ENCODE results near the gene PTK7. TPM values are rescaled to one million over a fixed set of nuclear protein-coding genes. Genes with fewer than 3 reads are reported as not detected.

The PTK7 gene
- total and polyA plus RNA-seq, 2 experiments from 2014 or later, result 46.1 to 147 TPM

DNA sequence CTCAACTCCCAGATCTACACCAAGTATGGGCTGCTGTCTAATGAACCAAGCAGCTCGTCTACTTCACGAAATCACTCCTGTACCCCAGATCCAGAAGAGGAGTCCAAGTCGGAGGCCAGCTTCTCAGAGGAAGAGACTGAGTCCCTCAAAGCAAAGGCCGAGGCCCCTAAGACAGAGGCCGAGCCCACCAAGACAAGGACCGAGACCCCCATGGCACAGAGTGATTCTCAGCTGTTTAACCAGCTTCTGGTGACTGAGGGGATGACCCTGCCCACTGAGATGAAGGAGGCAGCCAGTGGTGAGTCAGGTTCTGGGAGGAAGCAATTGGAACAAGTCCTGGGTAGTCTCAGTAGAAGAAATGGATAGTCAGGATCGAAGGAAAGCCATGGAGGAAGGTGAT is 111.7 kb downstream of the PTK7 start:
- DNase-seq (ENCODE audit: low spot score), result no peak
- no peak overlapping the region for H3K4me3 Mint-ChIP-seq
- no peak overlapping the region for H2AFZ ChIP-seq
- H3K27ac Mint-ChIP-seq, result no peak overlapping the region
- TF ChIP-seq, protein P1, sequence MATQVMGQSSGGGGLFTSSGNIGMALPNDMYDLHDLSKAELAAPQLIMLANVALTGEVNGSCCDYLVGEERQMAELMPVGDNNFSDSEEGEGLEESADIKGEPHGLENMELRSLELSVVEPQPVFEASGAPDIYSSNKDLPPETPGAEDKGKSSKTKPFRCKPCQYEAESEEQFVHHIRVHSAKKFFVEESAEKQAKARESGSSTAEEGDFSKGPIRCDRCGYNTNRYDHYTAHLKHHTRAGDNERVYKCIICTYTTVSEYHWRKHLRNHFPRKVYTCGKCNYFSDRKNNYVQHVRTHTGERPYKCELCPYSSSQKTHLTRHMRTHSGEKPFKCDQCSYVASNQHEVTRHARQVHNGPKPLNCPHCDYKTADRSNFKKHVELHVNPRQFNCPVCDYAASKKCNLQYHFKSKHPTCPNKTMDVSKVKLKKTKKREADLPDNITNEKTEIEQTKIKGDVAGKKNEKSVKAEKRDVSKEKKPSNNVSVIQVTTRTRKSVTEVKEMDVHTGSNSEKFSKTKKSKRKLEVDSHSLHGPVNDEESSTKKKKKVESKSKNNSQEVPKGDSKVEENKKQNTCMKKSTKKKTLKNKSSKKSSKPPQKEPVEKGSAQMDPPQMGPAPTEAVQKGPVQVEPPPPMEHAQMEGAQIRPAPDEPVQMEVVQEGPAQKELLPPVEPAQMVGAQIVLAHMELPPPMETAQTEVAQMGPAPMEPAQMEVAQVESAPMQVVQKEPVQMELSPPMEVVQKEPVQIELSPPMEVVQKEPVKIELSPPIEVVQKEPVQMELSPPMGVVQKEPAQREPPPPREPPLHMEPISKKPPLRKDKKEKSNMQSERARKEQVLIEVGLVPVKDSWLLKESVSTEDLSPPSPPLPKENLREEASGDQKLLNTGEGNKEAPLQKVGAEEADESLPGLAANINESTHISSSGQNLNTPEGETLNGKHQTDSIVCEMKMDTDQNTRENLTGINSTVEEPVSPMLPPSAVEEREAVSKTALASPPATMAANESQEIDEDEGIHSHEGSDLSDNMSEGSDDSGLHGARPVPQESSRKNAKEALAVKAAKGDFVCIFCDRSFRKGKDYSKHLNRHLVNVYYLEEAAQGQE (IDR thresholded peaks at IDR 0.05; ENCODE audit: unreplicated experiment), result no peak
- TF ChIP-seq, protein P2, sequence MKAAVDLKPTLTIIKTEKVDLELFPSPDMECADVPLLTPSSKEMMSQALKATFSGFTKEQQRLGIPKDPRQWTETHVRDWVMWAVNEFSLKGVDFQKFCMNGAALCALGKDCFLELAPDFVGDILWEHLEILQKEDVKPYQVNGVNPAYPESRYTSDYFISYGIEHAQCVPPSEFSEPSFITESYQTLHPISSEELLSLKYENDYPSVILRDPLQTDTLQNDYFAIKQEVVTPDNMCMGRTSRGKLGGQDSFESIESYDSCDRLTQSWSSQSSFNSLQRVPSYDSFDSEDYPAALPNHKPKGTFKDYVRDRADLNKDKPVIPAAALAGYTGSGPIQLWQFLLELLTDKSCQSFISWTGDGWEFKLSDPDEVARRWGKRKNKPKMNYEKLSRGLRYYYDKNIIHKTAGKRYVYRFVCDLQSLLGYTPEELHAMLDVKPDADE (IDR thresholded peaks at IDR 0.05), result no peak
- TF ChIP-seq, protein P3, sequence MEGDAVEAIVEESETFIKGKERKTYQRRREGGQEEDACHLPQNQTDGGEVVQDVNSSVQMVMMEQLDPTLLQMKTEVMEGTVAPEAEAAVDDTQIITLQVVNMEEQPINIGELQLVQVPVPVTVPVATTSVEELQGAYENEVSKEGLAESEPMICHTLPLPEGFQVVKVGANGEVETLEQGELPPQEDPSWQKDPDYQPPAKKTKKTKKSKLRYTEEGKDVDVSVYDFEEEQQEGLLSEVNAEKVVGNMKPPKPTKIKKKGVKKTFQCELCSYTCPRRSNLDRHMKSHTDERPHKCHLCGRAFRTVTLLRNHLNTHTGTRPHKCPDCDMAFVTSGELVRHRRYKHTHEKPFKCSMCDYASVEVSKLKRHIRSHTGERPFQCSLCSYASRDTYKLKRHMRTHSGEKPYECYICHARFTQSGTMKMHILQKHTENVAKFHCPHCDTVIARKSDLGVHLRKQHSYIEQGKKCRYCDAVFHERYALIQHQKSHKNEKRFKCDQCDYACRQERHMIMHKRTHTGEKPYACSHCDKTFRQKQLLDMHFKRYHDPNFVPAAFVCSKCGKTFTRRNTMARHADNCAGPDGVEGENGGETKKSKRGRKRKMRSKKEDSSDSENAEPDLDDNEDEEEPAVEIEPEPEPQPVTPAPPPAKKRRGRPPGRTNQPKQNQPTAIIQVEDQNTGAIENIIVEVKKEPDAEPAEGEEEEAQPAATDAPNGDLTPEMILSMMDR (conservative IDR thresholded peaks at IDR 0.05; ENCODE audit: low read depth in 2 of 2), result no peak
- TF ChIP-seq POLR2AphosphoS5 (IDR thresholded peaks at IDR 0.05; ENCODE audit: low read depth) (no peak), ZNF114 (CRISPR knock-in tag; IDR thresholded peaks at IDR 0.05) (no peak), CREB1 (CRISPR knock-in tag; IDR thresholded peaks at IDR 0.05; ENCODE audit: low read depth) (no peak), JUNB (IDR thresholded peaks at IDR 0.05; ENCODE audit: unreplicated experiment) (no peak), NANOG (IDR thresholded peaks at IDR 0.05; ENCODE audit: borderline replicate concordance) (no peak), EZH2phosphoT487 (IDR thresholded peaks at IDR 0.05; ENCODE audit: unreplicated experiment) (no peak), STAT1 (IDR thresholded peaks at IDR 0.05; ENCODE audit: unreplicated experiment) (no peak), EZH2 (IDR thresholded peaks at IDR 0.05; ENCODE audit: low read depth, unreplicated experiment) (no peak)
- TF ChIP-seq, protein P4, sequence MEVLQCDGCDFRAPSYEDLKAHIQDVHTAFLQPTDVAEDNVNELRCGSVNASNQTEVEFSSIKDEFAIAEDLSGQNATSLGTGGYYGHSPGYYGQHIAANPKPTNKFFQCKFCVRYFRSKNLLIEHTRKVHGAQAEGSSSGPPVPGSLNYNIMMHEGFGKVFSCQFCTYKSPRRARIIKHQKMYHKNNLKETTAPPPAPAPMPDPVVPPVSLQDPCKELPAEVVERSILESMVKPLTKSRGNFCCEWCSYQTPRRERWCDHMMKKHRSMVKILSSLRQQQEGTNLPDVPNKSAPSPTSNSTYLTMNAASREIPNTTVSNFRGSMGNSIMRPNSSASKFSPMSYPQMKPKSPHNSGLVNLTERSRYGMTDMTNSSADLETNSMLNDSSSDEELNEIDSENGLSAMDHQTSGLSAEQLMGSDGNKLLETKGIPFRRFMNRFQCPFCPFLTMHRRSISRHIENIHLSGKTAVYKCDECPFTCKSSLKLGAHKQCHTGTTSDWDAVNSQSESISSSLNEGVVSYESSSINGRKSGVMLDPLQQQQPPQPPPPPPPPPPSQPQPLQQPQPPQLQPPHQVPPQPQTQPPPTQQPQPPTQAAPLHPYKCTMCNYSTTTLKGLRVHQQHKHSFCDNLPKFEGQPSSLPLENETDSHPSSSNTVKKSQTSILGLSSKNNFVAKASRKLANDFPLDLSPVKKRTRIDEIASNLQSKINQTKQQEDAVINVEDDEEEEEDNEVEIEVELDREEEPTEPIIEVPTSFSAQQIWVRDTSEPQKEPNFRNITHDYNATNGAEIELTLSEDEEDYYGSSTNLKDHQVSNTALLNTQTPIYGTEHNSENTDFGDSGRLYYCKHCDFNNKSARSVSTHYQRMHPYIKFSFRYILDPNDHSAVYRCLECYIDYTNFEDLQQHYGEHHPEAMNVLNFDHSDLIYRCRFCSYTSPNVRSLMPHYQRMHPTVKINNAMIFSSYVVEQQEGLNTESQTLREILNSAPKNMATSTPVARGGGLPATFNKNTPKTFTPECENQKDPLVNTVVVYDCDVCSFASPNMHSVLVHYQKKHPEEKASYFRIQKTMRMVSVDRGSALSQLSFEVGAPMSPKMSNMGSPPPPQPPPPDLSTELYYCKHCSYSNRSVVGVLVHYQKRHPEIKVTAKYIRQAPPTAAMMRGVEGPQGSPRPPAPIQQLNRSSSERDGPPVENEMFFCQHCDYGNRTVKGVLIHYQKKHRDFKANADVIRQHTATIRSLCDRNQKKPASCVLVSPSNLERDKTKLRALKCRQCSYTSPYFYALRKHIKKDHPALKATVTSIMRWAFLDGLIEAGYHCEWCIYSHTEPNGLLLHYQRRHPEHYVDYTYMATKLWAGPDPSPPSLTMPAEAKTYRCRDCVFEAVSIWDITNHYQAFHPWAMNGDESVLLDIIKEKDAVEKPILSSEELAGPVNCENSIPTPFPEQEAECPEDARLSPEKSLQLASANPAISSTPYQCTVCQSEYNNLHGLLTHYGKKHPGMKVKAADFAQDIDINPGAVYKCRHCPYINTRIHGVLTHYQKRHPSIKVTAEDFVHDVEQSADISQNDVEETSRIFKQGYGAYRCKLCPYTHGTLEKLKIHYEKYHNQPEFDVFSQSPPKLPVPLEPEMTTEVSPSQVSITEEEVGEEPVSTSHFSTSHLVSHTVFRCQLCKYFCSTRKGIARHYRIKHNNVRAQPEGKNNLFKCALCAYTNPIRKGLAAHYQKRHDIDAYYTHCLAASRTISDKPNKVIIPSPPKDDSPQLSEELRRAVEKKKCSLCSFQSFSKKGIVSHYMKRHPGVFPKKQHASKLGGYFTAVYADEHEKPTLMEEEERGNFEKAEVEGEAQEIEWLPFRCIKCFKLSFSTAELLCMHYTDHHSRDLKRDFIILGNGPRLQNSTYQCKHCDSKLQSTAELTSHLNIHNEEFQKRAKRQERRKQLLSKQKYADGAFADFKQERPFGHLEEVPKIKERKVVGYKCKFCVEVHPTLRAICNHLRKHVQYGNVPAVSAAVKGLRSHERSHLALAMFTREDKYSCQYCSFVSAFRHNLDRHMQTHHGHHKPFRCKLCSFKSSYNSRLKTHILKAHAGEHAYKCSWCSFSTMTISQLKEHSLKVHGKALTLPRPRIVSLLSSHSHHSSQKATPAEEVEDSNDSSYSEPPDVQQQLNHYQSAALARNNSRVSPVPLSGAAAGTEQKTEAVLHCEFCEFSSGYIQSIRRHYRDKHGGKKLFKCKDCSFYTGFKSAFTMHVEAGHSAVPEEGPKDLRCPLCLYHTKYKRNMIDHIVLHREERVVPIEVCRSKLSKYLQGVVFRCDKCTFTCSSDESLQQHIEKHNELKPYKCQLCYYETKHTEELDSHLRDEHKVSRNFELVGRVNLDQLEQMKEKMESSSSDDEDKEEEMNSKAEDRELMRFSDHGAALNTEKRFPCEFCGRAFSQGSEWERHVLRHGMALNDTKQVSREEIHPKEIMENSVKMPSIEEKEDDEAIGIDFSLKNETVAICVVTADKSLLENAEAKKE (CRISPR knock-in tag; IDR thresholded peaks at IDR 0.05), result no peak
- no peaks in the 10 kb centered on the region for H3K36me3 ChIP-seq (ENCODE audit: insufficient read depth)
- no peak overlapping the region for H3K27ac ChIP-seq (ENCODE audit: low read depth)
- peaks cover 7% of the 10 kb centered on the region for H3K36me3 Mint-ChIP-seq (ENCODE audit: low read depth)
- no peak overlapping the region for H3K4me2 ChIP-seq
- H3K9me2 ChIP-seq (ENCODE audit: insufficient read depth), result no peaks in the 10 kb centered on the region
- H3F3A ChIP-seq (replicated peaks; ENCODE audit: low read depth), result no peaks in the 10 kb centered on the region
- no peaks in the 10 kb centered on the region for H3K9me3 Mint-ChIP-seq
- H3K27me3 Mint-ChIP-seq (ENCODE audit: insufficient read depth, low read depth, poor library complexity), result peaks cover 9% of the 10 kb centered on the region
- H3K79me2 ChIP-seq (replicated peaks; ENCODE audit: insufficient read depth), result no peaks in the 10 kb centered on the region
- ATAC-seq, result no peak
- peaks cover 5% of the 10 kb centered on the region for H3K4me1 Mint-ChIP-seq
- peaks cover under 1% of the 10 kb centered on the region; the same call in 1 of the 2 replicates for H3K4me1 ChIP-seq (ENCODE audit: insufficient read depth)
- no peak overlapping the region for H3K4me3 ChIP-seq
- no peaks in the 10 kb centered on the region for H4K20me1 ChIP-seq (replicated peaks; ENCODE audit: insufficient read depth)
- no peaks in the 10 kb centered on the region for H3K27me3 ChIP-seq (ENCODE audit: insufficient read depth)

Data from GM23338 (cell line).